Naive thymus-derived CD4-positive, alpha-beta T cell (primary cell): ENCODE data around the gene SYT1. TPM values are rescaled to one million over a fixed set of nuclear protein-coding genes. Genes with fewer than 3 reads are reported as not detected.

ENCODE experiments used
- ATAC-seq: fragments of 150-1000 bp; cut with Tn5 transposase; 2 replicates; pipeline ENCODE4 v1.10.0; 2021; ENCODE audit warnings: mild to moderate bottlenecking, moderate library complexity
- CTCF ChIA-PET: fragments of 350-600 bp; sonication (Branson Sonifier 250); formaldehyde crosslinking; loops from one replicate; lab custom pipeline; 2021; ENCODE audit warnings: antibody characterized with exemption; lab: Charles Lee
- POLR2A ChIA-PET: fragments of 350-600 bp; sonication (Branson Sonifier 250); formaldehyde crosslinking; loops from one replicate; lab custom pipeline; 2021; ENCODE audit warnings: antibody characterized with exemption, inconsistent platforms; lab: Charles Lee
- DNase-seq, 9 donors: peaks; one replicate each; pipeline versions ENCODE4 v3.0.0 to v3.0.0-alpha.2; 2020 to 2022; ENCODE audit warnings: mixed read lengths in 1 of 9
- H3K27ac ChIP-seq: one replicate; pipeline ENCODE4 v1.7.0; 2013; ENCODE audit warnings: mild to moderate bottlenecking, low read depth, low read length, moderate library complexity
- H3K27me3 ChIP-seq, 2 donors: one replicate each; pipeline ENCODE4 v1.7.0; 2013; ENCODE audit warnings: low read length in 2 of 2, mild to moderate bottlenecking in 2 of 2, moderate library complexity in 2 of 2; ENCODE audit not compliant: control insufficient read depth in 2 of 2, insufficient read depth in 2 of 2
- H3K36me3 ChIP-seq, 3 experiments: 1 replicate in 2 of 3; 2 replicates in 1 of 3; pipeline ENCODE4 v1.7.0; 2013; ENCODE audit warnings: low read length in 3 of 3, mild to moderate bottlenecking in 3 of 3, moderate library complexity in 1 of 3; ENCODE audit not compliant: insufficient read depth in 3 of 3, control insufficient read depth in 2 of 3
- H3K4me1 ChIP-seq, 2 donors: one replicate each; pipeline ENCODE4 v1.7.0; 2013; ENCODE audit warnings: low read length in 2 of 2, mild to moderate bottlenecking in 2 of 2, moderate library complexity in 1 of 2; ENCODE audit not compliant: control insufficient read depth in 2 of 2, insufficient read depth in 2 of 2
- H3K4me3 ChIP-seq: 2 replicates; pipeline ENCODE4 v1.7.0; 2013; ENCODE audit warnings: mild to moderate bottlenecking, low read length
- H3K9me3 ChIP-seq, 3 experiments: 1 replicate in 2 of 3; 2 replicates in 1 of 3; pipeline ENCODE4 v1.7.0; 2013; ENCODE audit warnings: low read length in 3 of 3; ENCODE audit not compliant: control insufficient read depth in 2 of 3
- H3K27ac Mint-ChIP-seq, 9 donors: one replicate each; pipeline ENCODE4 v1.8.0; 2020 to 2022; ENCODE audit warnings: mixed read lengths in 9 of 9, mild to moderate bottlenecking in 8 of 9, moderate library complexity in 5 of 9, inconsistent platforms in 2 of 9
- H3K27me3 Mint-ChIP-seq, 5 donors: one replicate each; pipeline ENCODE4 v1.8.0; 2021 to 2022; ENCODE audit warnings: mixed read lengths in 5 of 5, mild to moderate bottlenecking in 1 of 5
- H3K36me3 Mint-ChIP-seq, 5 donors: one replicate each; pipeline ENCODE4 v1.8.0; 2020 to 2022; ENCODE audit warnings: mixed read lengths in 5 of 5, mild to moderate bottlenecking in 3 of 5, inconsistent platforms in 1 of 5
- H3K4me1 Mint-ChIP-seq, 7 donors: one replicate each; pipeline ENCODE4 v1.8.0; 2020 to 2022; ENCODE audit warnings: mixed read lengths in 7 of 7, mild to moderate bottlenecking in 3 of 7, inconsistent platforms in 1 of 7
- H3K4me3 Mint-ChIP-seq, 10 donors: one replicate each; pipeline ENCODE4 v1.8.0; 2020 to 2022; ENCODE audit warnings: mild to moderate bottlenecking in 10 of 10, mixed read lengths in 10 of 10, moderate library complexity in 6 of 10, inconsistent platforms in 2 of 10
- H3K9me3 Mint-ChIP-seq, 11 donors: one replicate each; pipeline ENCODE4 v1.8.0; 2020 to 2022; ENCODE audit warnings: mixed read lengths in 11 of 11, mild to moderate bottlenecking in 4 of 11, inconsistent platforms in 1 of 11, moderate library complexity in 1 of 11
- intact Hi-C, 2 donors: fragments of 100-400 bp; cut with micrococcal nuclease; formaldehyde crosslinking; loops; one replicate each; pipeline ENCODE4 v1.15.1; 2023
- polyA plus RNA-seq, 2 donors: library from polyadenylated mRNA; unstranded; fragments of 300-500 nt; fragmentation: Illumina TruSeq; gene quantifications; one replicate each; pipeline ENCODE4 v1.2.3, GENCODE V29; 2021
- total RNA-seq, 6 experiments: library from RNA in 5 of 6; stranded (reverse) in 5 of 6; gene quantifications; 1 replicate in 5 of 6; 2 replicates in 1 of 6; pipeline ENCODE4 v1.2.3 and lab custom pipeline; 2021 to 2026

The SYT1 gene
- total and polyA plus RNA-seq, 7 experiments from 2014 or later = 0.98 TPM; not detected in 6

GRCh38 chr12:79375050-79375449, 510.5 kb downstream of the SYT1 start:
- Mint-ChIP-seq H3K36me3 (no peaks in the 10 kb centered on the region), H3K9me3 (peaks cover 0 to 3% (median 0%) of the 10 kb centered on the region in 11 donors), H3K4me3 (no peak overlapping the region), H3K27me3 (no peaks in the 10 kb centered on the region), H3K27ac (no peak overlapping the region), H3K4me1 (no peaks in the 10 kb centered on the region)
- no peaks in the 10 kb centered on the region for H3K27me3 ChIP-seq
- DNase-seq (no peak), ATAC-seq (no peak)
- no peak overlapping the region for H3K27ac ChIP-seq
- CTCF ChIA-PET = no interaction called here
- H3K4me1 ChIP-seq = no peaks in the 10 kb centered on the region
- POLR2A ChIA-PET = no interaction called here
- H3K36me3 ChIP-seq = no peaks in the 10 kb centered on the region
- H3K4me3 ChIP-seq = no peak overlapping the region
- no peaks in the 10 kb centered on the region for H3K9me3 ChIP-seq
- intact Hi-C loops = loop anchor here in 1 of 2 donors (10.0 kb wide), 1 partner anchor 60 kb away; no protein-coding TSS in a partner anchor

GRCh38 chr12:79378496-79378895, 513.9 kb downstream of the SYT1 start:
- ChIA-PET CTCF (no interaction called here), POLR2A (no interaction called here)
- Histone ChIP-seq H3K36me3 (no peaks in the 10 kb centered on the region), H3K27ac (no peak overlapping the region), H3K9me3 (no peaks in the 10 kb centered on the region), H3K4me1 (no peaks in the 10 kb centered on the region), H3K4me3 (no peak overlapping the region), H3K27me3 (no peaks in the 10 kb centered on the region)
- ATAC-seq (no peak), DNase-seq (no peak)
- Mint-ChIP-seq H3K4me1 (no peaks in the 10 kb centered on the region), H3K9me3 (no peaks in the 10 kb centered on the region), H3K36me3 (no peaks in the 10 kb centered on the region), H3K4me3 (no peak overlapping the region), H3K27me3 (no peaks in the 10 kb centered on the region), H3K27ac (no peak overlapping the region)
- intact Hi-C loops = loop anchor here in 1 of 2 donors (10.0 kb wide), 1 partner anchor 64 kb away; no protein-coding TSS in a partner anchor

DNA sequence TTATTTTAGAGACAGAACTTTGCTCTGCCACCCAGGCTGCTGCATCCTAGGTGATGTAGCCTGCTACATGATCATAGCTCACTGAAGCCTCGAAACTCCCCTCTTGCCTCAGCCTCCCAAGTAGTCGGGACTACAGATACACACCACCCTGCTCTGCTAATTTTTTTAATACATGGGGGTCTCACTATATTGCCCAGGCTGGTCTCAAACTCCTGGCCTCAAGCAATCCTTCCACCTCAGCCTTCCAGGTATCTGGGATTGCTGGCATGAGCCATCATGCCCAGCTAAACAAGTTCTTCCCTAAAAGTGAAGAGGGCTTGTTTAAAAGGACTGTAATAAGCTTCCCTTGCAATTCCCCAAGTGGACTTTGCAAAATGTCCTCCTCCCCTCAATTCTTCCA, 515.8 kb downstream of the SYT1 start:
- Histone ChIP-seq H3K36me3 (no peaks in the 10 kb centered on the region), H3K9me3 (no peaks in the 10 kb centered on the region), H3K4me1 (no peaks in the 10 kb centered on the region), H3K27ac (no peak overlapping the region), H3K27me3 (no peaks in the 10 kb centered on the region), H3K4me3 (no peak overlapping the region)
- Mint-ChIP-seq H3K36me3 (no peaks in the 10 kb centered on the region), H3K27ac (no peak overlapping the region), H3K4me1 (no peaks in the 10 kb centered on the region), H3K4me3 (no peak overlapping the region), H3K27me3 (no peaks in the 10 kb centered on the region), H3K9me3 (no peaks in the 10 kb centered on the region)
- intact Hi-C loops = no loop called here
- ChIA-PET POLR2A (interaction anchor here (0.6 kb wide), 1 partner anchor 228 kb away, joined by 3 read pairs; no protein-coding TSS in a partner anchor), CTCF (no interaction called here)
- no peak for DNase-seq
- ATAC-seq = no peak

- Mint-ChIP-seq H3K9me3 (no peaks in the 10 kb centered on the region), H3K4me3 (no peak overlapping the region), H3K36me3 (no peaks in the 10 kb centered on the region), H3K27me3 (no peaks in the 10 kb centered on the region), H3K4me1 (no peaks in the 10 kb centered on the region), H3K27ac (no peak overlapping the region)
- H3K27ac ChIP-seq = no peak overlapping the region
- DNase-seq (no peak), ATAC-seq (no peak)
- H3K4me1 ChIP-seq = no peaks in the 10 kb centered on the region
- ChIA-PET POLR2A (interaction anchor here (0.6 kb wide), 1 partner anchor 229 kb away, joined by 3 read pairs; no protein-coding TSS in a partner anchor), CTCF (no interaction called here)
- intact Hi-C loops = no loop called here
- H3K9me3 ChIP-seq = no peaks in the 10 kb centered on the region
- no peak overlapping the region for H3K4me3 ChIP-seq
- no peaks in the 10 kb centered on the region for H3K27me3 ChIP-seq
- no peaks in the 10 kb centered on the region for H3K36me3 ChIP-seq
These were observed 517.0 kb downstream of the SYT1 start for GRCh38 chr12:79381248-79382208.

DNA sequence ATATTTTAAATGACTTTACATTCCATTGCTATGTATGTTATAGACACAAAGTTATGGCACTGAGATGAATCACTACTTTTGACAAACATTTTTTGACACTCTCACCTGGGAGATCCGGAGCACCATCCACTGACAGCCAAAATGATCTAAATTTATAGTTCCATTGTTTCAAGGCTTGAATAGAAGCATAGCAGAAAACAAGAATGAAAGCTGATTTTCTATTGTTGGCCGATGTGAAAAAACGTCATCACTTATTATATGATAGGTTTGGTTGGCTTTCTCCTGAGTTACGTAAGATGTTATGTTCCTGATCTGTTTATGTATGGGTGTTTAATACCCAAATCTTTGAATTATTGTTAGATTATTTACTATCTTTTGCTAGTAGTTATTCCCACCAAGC, 520.0 kb downstream of the SYT1 start:
- CTCF ChIA-PET = no interaction called here
- Mint-ChIP-seq H3K27me3 (no peaks in the 10 kb centered on the region), H3K4me1 (no peaks in the 10 kb centered on the region), H3K36me3 (no peaks in the 10 kb centered on the region), H3K4me3 (no peak overlapping the region), H3K27ac (no peak overlapping the region), H3K9me3 (peaks cover 0 to 5% (median 0%) of the 10 kb centered on the region in 11 donors)
- Histone ChIP-seq H3K27ac (no peak overlapping the region), H3K4me1 (no peaks in the 10 kb centered on the region), H3K36me3 (no peaks in the 10 kb centered on the region), H3K9me3 (no peaks in the 10 kb centered on the region), H3K4me3 (no peak overlapping the region), H3K27me3 (no peaks in the 10 kb centered on the region)
- intact Hi-C loops = no loop called here
- DNase-seq (no peak), ATAC-seq (no peak)
- POLR2A ChIA-PET = no interaction called here

GRCh38 chr12:79388011-79388410, 523.4 kb downstream of the SYT1 start:
- no peak overlapping the region for H3K27ac ChIP-seq
- H3K4me1 Mint-ChIP-seq = no peaks in the 10 kb centered on the region
- H3K27me3 Mint-ChIP-seq = peaks cover 0 to 4% (median 0%) of the 10 kb centered on the region in 5 donors
- ATAC-seq = no peak
- no peaks in the 10 kb centered on the region for H3K27me3 ChIP-seq
- no peaks in the 10 kb centered on the region for H3K36me3 Mint-ChIP-seq
- H3K36me3 ChIP-seq = no peaks in the 10 kb centered on the region
- ChIA-PET POLR2A (no interaction called here), CTCF (no interaction called here)
- H3K9me3 ChIP-seq = no peaks in the 10 kb centered on the region
- H3K4me3 ChIP-seq = no peak overlapping the region
- intact Hi-C loops = no loop called here
- no peak overlapping the region for H3K4me3 Mint-ChIP-seq
- no peak for DNase-seq
- H3K4me1 ChIP-seq = no peaks in the 10 kb centered on the region
- no peak overlapping the region for H3K27ac Mint-ChIP-seq
- H3K9me3 Mint-ChIP-seq = peaks cover 0 to 10% (median 0%) of the 10 kb centered on the region in 11 donors
